GM12872 (cell line): ENCODE measurements around the gene ARMH3.

Source experiments
- TF ChIP-seq, protein P1 (sequence below): IDR thresholded peaks from 3 replicates; pipeline ENCODE4 v1.5.1; 2011; ENCODE audit warnings: low read depth, mild to moderate bottlenecking, low read length, moderate library complexity; ENCODE audit not compliant: insufficient read depth

ARMH3 gene

DNA sequence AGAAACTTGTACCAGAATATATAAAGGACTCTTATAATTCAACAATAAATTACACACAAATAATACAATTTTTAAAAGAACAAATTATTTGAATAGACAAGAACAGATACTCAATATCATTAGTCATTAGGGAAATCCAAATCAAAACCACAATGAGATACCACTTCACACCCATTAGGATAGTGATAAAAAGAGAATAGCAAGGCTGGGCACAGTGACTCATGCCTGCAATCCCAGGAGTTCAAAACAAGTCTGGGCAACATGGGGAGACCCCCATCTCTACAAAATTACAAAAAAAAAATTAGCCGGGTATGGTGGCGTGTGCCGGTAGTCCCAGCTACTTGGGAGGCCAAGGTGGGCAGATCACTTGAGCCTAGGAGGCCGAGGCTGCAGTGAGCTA, 160.2 kb downstream of the ARMH3 start:
- TF ChIP-seq, protein P1, sequence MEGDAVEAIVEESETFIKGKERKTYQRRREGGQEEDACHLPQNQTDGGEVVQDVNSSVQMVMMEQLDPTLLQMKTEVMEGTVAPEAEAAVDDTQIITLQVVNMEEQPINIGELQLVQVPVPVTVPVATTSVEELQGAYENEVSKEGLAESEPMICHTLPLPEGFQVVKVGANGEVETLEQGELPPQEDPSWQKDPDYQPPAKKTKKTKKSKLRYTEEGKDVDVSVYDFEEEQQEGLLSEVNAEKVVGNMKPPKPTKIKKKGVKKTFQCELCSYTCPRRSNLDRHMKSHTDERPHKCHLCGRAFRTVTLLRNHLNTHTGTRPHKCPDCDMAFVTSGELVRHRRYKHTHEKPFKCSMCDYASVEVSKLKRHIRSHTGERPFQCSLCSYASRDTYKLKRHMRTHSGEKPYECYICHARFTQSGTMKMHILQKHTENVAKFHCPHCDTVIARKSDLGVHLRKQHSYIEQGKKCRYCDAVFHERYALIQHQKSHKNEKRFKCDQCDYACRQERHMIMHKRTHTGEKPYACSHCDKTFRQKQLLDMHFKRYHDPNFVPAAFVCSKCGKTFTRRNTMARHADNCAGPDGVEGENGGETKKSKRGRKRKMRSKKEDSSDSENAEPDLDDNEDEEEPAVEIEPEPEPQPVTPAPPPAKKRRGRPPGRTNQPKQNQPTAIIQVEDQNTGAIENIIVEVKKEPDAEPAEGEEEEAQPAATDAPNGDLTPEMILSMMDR: no peak

DNA sequence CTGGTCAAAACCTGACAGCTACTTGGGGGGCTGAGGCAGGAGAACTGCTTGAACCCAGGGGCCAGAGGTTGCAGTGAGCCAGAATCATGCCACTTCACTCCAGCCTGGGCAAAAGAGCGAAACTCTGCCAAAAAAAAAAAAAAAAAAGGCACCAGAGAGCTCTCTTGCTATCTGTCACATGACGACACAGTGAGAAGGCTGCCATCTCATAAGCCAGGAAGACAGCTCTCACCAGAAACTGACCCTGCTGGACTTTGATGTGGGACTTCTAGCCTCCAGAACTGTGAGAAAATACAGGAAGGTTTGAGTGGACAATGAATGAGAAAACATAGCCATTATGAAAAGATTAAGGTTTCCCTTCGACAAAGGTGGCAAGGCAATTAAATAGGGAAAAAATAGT, 161.2 kb downstream of the ARMH3 start:
- TF ChIP-seq, protein P1: no peak

DNA sequence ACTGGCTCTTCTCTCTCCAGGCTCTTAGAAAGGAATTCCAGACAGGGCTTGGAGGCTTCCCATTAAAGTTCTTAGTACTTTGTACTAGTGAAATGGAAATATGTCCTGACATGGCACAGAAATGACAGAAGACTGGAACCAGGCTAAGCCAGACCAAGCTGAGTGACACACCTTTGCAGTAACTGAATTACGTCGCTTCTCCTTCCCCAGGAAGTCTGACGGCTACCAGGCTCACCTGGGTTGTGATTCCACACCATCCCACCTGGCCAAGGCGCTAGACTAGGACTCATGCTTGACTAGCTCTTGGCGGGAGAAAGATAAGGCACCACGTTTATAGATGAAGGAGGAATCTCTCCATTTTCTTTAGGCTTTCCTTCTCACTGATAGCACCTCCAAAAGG, 161.7 kb downstream of the ARMH3 start:
- TF ChIP-seq, protein P1: no peak

DNA sequence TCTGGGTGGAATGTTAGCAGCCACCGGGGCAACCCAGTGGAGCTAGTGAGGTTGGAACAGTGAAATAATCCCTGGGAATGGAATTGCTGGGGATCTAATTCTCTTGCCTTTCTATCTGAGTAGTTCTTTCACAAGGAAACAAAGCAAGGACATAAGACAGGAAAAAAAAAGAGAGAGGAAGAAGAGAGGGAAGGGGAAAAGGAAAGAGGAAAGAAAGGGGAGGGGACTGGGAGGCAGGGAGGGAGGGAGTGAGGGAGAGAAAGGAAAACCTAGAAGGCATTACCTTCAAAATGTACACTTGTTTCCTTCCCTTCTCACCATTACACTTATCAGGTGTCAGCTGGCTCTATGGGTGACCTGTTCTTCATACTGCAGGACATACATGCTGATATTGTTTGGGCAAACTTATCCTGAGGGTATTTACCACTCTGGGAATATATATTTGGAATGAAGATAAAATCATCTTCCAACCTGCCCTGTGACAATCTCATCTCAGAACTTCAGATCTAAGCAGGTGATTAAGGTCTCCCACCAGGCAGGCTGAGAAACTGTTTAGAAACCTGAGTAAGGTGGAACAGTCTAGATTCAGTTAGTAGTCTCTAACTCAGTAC, 162.4 kb downstream of the ARMH3 start:
- TF ChIP-seq, protein P1: no peak

DNA sequence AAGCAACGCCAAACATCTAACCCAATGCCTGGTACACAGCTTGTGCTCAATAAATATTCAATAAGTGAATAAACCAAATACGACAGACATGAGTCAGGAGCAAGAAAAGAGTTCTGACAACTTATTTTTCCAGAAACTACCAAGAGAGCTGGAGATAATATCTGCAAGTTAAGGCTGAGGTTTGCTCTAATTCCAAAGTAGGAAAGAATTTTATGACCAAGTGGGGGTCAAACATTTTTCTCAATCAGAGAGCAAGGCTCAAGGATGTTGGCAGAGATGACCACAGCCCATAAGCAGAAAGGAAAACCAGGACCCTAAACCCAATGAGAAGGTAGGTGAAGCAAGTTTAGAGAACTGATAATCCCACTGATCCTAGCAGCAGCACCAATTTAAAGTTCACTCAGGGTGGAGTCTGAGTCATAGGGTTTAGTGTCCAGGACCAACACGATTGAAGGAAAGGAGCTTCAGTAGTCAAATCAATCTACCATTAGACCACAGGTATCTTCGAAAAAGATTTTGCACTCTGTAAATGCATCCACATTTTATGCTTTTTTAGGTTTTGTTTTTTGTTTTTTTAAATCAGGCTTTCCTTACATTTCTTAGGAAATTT, 163.1 kb downstream of the ARMH3 start:
- TF ChIP-seq, protein P1: no peak

DNA sequence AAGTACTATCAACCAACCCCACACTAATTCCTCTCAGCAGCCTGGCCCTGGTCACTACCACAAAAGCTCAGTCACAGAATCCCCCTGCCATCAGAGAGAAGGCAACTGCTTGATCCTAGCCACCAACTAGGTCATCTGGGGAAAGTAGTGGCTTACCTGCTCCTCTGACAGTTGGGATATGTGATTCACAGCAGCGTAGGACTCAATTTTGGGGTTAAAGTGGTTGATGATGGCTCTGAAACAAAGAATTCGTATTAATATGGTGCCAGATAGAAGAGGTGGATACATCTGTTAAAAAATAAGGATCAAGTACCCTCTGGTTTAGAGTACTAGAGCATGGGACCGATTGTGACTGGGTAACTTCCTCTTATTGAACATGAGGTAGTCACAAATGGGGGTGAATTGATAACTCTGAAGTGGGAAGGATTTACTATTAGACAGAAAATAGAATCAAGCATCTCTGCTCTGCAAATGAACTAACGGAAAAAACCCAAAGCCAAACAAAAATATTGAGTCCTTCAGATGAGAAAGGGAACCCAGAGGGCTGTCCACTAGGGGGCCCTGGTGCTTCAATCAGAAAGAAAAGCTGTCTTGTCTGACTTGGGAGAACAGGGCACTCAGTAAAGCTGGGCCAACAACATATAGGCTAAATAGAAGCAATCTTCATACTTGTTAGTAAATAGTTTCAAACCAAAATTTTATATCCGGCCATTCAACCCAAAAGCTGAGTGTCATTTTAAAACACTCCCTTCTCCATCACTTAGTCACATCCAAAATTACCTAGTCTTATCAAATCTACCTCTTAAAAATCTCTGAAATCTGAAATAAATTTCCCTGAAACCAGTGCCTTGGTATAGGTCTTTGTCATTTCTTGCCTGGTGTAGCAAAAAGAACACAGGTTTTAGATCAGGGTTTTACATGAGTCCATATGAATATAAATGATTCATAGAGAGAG, 166.4 kb downstream of the ARMH3 start:
- TF ChIP-seq, protein P1: peak; percentile 87

DNA sequence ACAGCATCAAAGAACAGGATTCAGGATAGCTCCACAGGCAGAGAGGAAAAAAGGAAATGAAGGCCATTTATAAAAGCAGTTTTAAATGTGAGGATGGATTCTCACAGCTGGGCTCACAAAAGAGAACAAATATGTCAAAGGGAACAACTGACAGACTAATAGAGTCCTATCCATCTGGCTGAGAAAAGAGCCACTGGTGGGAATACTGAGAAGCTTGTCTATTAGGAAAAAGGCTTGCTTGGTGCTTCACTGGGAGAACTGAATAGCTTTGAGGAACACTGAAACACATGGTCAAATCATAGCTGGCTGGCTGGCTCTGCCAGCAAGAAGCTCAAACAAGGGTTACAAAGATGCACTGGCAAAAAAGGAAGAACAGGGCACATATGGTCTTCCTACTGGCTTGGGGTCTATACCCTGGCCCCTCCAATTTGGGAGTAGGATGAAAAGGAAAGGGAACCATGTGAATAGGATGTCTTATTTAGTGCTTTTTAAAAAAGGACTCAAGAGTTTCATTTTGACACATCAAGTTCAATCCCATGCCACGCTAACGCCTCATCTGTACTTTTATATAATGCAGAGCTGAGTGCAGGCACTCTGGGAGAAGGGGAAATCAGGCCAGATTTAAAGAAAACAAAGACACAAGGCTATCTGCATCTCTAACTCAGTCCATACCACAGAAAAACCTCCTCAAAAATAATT, 167.6 kb downstream of the ARMH3 start:
- TF ChIP-seq, protein P1: no peak
